Hepatocyte (in vitro differentiated cells): ENCODE results near the gene DHRS13. TPM values are rescaled to one million over a fixed set of nuclear protein-coding genes. Genes with fewer than 3 reads are reported as not detected.

Source experiments
- DNase-seq: peaks from one replicate; pipeline ENCODE4 v3.0.0-alpha.2; 2016; ENCODE audit warnings: low spot score
- H2AFZ ChIP-seq: fragments of 200-600 bp; sonication (generic); 2 replicates; pipeline ENCODE4 v1.6.0; 2016; ENCODE audit warnings: antibody characterized with exemption, mild to moderate bottlenecking
- H3K27ac ChIP-seq: fragments of 200-600 bp; sonication (generic); 2 replicates; pipeline ENCODE4 v1.5.1; 2016; ENCODE audit warnings: mild to moderate bottlenecking
- H3K27me3 ChIP-seq: fragments of 200-600 bp; sonication (generic); 2 replicates; pipeline ENCODE4 v1.6.1; 2016
- H3K36me3 ChIP-seq: fragments of 200-600 bp; sonication (generic); replicated peaks from 2 replicates; pipeline ENCODE4 v1.5.1; 2016; ENCODE audit warnings: low read depth; ENCODE audit not compliant: insufficient read depth
- H3K4me1 ChIP-seq: fragments of 200-600 bp; sonication (generic); 2 replicates; pipeline ENCODE4 v1.5.1; 2016; ENCODE audit warnings: mild to moderate bottlenecking, moderate library complexity; ENCODE audit not compliant: insufficient read depth
- H3K4me2 ChIP-seq: fragments of 200-600 bp; sonication (generic); 2 replicates; pipeline ENCODE4 v1.6.0; 2016
- H3K4me3 ChIP-seq: fragments of 200-600 bp; sonication (generic); 2 replicates; pipeline ENCODE4 v1.5.1; 2016; ENCODE audit warnings: mild to moderate bottlenecking
- H3K79me2 ChIP-seq: fragments of 200-600 bp; sonication (generic); 2 replicates; pipeline ENCODE4 v1.6.0; 2017; ENCODE audit warnings: mild to moderate bottlenecking
- H3K9me2 ChIP-seq: fragments of 200-600 bp; sonication (generic); replicated peaks from 2 replicates; pipeline ENCODE4 v1.6.0; 2017; ENCODE audit warnings: mild to moderate bottlenecking; ENCODE audit not compliant: insufficient read depth
- H3K9me3 ChIP-seq: fragments of 200-600 bp; sonication (generic); 2 replicates; pipeline ENCODE4 v1.5.1; 2016; ENCODE audit warnings: low read depth, mild to moderate bottlenecking
- H4K20me1 ChIP-seq: fragments of 200-600 bp; sonication (generic); 2 replicates; pipeline ENCODE4 v1.6.0; 2016; ENCODE audit warnings: mild to moderate bottlenecking; ENCODE audit not compliant: insufficient read depth, poor library complexity, severe bottlenecking
- EZH2 ChIP-seq: fragments of 200-600 bp; sonication (generic); IDR thresholded peaks from 2 replicates; pipeline ENCODE4 v1.6.1; 2016; ENCODE audit warnings: antibody characterized with exemption, mild to moderate bottlenecking, borderline replicate concordance
- EZH2phosphoT487 ChIP-seq: fragments of 200-600 bp; sonication (generic); IDR thresholded peaks from one replicate; pipeline ENCODE4 v1.6.1; 2018; ENCODE audit warnings: antibody characterized with exemption, mild to moderate bottlenecking, low read depth, moderate library complexity; ENCODE audit not compliant: unreplicated experiment, severe bottlenecking
- WGBS: methylation state at CpG from one replicate; pipeline ENCODE4 v1.1.6; 2016; ENCODE audit warnings: low lambda C conversion rate; ENCODE audit errors: missing lambda C conversion rate; 5-methylcytosine and 5-hydroxymethylcytosine counted together
- polyA plus RNA-seq: library from polyadenylated mRNA; unstranded; fragments of >200 nt; fragmentation: Nextera tagmentation; extraction: Ambion mirVana; gene quantifications from 2 replicates; pipeline ENCODE4 v1.2.1, GENCODE V29; 2016
- total RNA-seq: library from RNA; depleted of rRNA; stranded (reverse); fragments of >200 nt; gene quantifications from 2 replicates; pipeline ENCODE4 v1.2.3, GENCODE V29; 2014
- TF ChIP-seq, protein P1 (sequence below): fragments of 200-600 bp; sonication (generic); IDR thresholded peaks from 2 replicates; pipeline ENCODE4 v1.5.1; 2016; ENCODE audit warnings: antibody characterized with exemption, mild to moderate bottlenecking; ENCODE audit not compliant: poor library complexity

Gene DHRS13
- total and polyA plus RNA-seq, 2 experiments from 2014 or later = 14.9 to 15.4 TPM

DNA sequence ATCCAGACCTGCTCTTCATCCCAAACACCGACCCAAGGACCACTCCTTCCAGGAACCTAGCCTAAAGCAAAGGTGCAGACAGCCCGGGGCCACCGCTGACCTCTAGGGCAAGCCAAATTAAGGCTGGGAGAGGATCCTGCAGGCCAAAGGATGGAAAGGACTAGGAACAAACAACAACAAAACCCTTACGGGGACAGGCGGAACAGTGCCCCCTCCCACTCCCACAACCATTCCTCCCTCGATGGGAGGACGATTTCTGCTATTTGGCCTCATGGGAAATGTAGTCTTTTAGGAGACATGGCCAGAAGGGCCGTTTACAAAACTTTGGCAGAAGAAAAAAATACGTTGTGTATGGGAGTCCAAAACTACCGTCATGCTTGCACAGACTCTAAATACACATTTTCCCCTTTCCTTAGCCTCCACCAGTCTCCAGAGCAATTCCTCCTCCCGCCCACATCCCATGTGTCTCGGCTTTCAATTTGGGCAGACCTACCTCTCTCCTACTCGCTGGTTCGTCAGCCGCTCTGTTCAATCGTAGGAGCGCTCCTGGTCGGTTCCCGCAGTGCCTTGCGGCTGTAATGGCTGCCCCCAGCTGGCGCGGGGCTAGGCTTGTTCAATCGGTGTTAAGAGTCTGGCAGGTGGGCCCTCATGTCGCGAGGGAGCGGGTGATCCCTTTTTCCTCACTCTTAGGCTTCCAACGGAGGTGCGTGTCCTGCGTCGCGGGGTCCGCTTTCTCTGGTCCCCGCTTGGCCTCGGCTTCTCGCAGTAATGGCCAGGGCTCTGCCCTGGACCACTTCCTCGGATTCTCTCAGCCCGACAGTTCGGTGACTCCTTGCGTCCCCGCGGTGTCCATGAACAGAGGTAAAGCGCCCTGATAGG lies 48.2 kb downstream of the DHRS13 start, which contains the start of gene ERAL1:
ERAL1 (plus strand) TSS at position 560 of the 879 bp plus-strand sequence; CDS start at position 579, 19 bp downstream.
- H2AFZ ChIP-seq = peak within 1 kb of the TSS; percentile 99
- peaks cover 13% of the 10 kb centered on the region for H3K79me2 ChIP-seq
- no peaks in the 10 kb centered on the region for H4K20me1 ChIP-seq
- peaks cover 9% of the 10 kb centered on the region for H3K4me1 ChIP-seq
- peak within 1 kb of the TSS; percentile 66 for H3K4me3 ChIP-seq
- H3K9me3 ChIP-seq = no peaks in the 10 kb centered on the region
- H3K36me3 ChIP-seq = no peaks in the 10 kb centered on the region
- TF ChIP-seq EZH2phosphoT487 (no peak), EZH2 (no peak)
- TF ChIP-seq, protein P1, sequence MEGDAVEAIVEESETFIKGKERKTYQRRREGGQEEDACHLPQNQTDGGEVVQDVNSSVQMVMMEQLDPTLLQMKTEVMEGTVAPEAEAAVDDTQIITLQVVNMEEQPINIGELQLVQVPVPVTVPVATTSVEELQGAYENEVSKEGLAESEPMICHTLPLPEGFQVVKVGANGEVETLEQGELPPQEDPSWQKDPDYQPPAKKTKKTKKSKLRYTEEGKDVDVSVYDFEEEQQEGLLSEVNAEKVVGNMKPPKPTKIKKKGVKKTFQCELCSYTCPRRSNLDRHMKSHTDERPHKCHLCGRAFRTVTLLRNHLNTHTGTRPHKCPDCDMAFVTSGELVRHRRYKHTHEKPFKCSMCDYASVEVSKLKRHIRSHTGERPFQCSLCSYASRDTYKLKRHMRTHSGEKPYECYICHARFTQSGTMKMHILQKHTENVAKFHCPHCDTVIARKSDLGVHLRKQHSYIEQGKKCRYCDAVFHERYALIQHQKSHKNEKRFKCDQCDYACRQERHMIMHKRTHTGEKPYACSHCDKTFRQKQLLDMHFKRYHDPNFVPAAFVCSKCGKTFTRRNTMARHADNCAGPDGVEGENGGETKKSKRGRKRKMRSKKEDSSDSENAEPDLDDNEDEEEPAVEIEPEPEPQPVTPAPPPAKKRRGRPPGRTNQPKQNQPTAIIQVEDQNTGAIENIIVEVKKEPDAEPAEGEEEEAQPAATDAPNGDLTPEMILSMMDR = no peak
- 2% methylated on average over 42 of the region's 42 CpGs for WGBS
- peak; percentile 93 for DNase-seq
- H3K4me2 ChIP-seq = peak within 1 kb of the TSS; percentile 92
- peak within 1 kb of the TSS; percentile 79 for H3K27ac ChIP-seq
- H3K9me2 ChIP-seq = no peaks in the 10 kb centered on the region
- H3K27me3 ChIP-seq = no peaks in the 10 kb centered on the region

- 91% methylated on average over 2 of the region's 2 CpGs for WGBS
- H3K9me2 ChIP-seq = no peaks in the 10 kb centered on the region
Measured at GRCh38 chr17:28853295-28853694, 49.6 kb downstream of the DHRS13 start.

DNA sequence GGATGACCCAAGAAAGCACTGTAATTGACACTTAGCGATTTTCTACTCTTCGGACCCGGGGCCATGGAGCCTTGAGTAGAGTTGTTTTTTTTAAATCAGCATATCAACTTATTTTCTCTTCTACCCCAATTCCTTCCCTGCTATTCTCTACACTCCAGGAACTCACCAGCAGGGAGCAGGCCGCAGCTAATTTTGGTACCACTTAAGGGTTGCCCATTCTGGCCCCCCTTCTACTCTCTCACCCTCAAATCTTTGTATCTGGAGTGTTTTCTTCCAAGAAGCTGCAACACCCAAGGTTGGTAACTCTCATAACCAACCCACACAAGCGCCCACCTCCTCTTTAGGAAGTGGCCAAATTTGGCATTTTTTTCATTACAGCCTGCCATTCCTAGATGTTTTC lies 53.6 kb downstream of the DHRS13 start:
- Histone ChIP-seq H2AFZ (no peak overlapping the region), H3K9me3 (no peaks in the 10 kb centered on the region), H3K36me3 (no peaks in the 10 kb centered on the region), H3K9me2 (no peaks in the 10 kb centered on the region), H3K4me1 (peaks cover 3% of the 10 kb centered on the region), H3K4me3 (no peak overlapping the region), H3K27ac (no peak overlapping the region), H4K20me1 (no peaks in the 10 kb centered on the region), H3K4me2 (no peak overlapping the region), H3K27me3 (no peaks in the 10 kb centered on the region), H3K79me2 (no peaks in the 10 kb centered on the region)
- TF ChIP-seq EZH2phosphoT487 (no peak), EZH2 (no peak)
- TF ChIP-seq, protein P1 = no peak
- 86% methylated on average over 5 of the region's 5 CpGs for WGBS
- DNase-seq = no peak

More at GRCh38 chr17:28853295-28853694, 49.6 kb downstream of the DHRS13 start:
- Histone ChIP-seq H3K79me2 (peaks cover 13% of the 10 kb centered on the region), H3K36me3 (no peaks in the 10 kb centered on the region), H3K4me1 (peaks cover 9% of the 10 kb centered on the region), H4K20me1 (no peaks in the 10 kb centered on the region), H3K4me2 (no peak overlapping the region), H2AFZ (no peak overlapping the region), H3K9me3 (no peaks in the 10 kb centered on the region), H3K4me3 (no peak overlapping the region), H3K27ac (no peak overlapping the region), H3K27me3 (no peaks in the 10 kb centered on the region)
- DNase-seq = no peak
- TF ChIP-seq EZH2 = no peak
- no peak for TF ChIP-seq EZH2phosphoT487
- TF ChIP-seq, protein P1 = no peak
